HG02943 (cell line): ENCODE measurements around the gene SLC44A1.
A peak's percentile ranks its signal among the peaks of the same experiment; 100 is the strongest.
"Not testable (repeated sequence)": the region's sequence is repeated elsewhere in the genome, so short reads cannot be mapped to it uniquely, and the experiment has no call there.

ENCODE experiments used
- ATAC-seq: cut with Tn5 transposase; IDR thresholded peaks from one replicate; pipeline ENCODE4 v1.9.1; 2021; ENCODE audit warnings: mild to moderate bottlenecking, low read depth, moderate library complexity; ENCODE audit not compliant: unreplicated experiment

SLC44A1 gene

DNA sequence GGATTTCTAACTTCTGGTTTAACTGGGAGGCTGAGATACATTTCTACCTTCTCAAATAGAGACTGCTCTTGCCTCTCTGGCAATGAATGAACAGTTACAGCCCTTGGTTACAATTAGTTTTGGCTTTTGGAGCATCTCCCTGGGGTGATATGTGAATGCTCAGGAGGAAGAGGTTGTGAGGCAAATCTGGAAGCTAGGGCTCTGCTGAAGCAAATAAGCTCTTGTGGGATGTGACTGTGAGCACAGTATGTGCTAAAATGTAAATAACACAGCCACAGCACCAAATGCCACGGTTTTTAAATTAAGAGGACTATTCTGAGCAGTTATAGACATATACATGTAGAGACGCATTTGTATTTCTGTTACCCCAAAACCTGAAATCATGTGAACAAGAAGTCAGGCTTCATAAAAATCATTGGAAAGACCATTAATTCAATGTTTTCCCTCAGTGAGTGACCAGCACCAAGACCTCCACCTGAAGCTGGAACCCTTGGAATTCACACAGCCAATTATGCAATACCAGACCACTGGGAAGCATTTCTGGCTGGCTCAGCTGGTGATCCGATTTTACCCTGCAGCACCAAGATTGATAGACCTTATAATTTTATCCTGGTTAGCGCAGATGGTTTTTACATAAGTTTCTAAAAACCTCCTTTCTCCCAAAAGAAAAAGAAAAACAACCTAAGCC lies 3.0 kb upstream of the SLC44A1 start:
- ATAC-seq = no peak

DNA sequence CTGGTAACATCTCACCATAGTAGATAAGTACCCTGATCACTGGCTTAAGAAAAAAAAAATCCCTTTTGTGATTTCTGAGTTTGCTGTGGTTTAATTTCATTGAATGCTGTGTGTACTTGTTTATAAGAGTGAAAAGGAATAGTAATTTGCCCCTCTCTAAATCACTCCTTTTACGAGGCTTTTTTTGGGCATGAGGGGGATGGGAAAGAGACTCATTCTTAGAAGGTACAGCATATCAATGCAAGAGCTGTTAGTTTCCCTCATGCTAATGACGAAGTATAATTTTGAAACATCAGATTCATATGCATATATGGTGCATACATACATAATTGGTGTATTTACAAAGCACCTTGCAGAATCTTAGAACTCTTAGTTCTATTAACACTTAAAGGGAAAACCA lies 2.4 kb upstream of the SLC44A1 start:
- no peak for ATAC-seq

DNA sequence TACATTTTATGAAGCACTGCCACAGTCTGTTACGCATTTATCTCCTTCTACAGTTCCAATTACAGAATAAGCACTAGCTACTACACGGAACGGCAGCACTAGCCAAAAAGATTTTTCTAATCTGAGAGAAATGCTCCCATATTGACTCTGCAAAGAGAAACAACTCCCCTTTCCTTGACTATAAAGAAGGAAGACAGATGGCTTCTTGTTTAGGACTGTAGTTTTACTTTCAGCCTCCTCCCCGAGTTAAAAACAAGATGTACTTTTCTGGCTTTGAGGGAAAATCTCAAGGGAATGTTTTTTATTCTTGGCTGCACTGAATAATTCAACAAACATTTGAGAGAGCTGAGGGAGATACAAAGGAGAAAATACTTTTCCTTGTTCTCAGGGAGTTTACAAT lies 1.9 kb upstream of the SLC44A1 start:
- no peak for ATAC-seq

DNA sequence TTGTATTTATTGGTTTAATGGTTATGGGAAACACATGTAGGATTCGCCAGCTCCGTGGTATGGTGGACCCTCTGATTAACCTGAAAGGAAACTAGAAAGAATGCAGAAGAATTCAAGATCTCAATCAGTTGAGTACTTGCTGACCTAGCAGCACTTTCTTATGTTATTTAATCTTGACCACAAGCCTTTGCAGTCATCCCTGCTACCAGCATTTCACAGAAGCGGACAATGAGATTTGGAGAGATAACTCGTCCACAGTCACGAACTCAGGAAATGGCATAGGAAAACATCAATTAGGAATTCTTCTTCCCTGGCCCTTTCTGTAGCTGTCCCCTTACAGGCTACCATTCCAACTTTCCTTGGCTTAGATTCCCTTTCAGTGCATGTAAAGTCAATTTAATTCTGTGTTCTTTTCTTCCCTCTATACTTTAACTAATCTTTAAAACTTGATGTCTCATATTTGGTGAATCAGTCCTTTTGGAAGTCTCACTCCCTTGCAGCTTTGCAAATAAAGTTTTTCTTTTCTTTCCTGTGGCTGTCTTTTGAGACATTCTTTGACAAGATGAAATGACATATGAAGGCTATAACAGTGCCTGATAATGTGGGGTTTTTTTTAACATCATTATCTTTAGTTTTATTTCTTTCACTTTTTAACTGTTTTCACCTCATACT lies 1.3 kb upstream of the SLC44A1 start:
- ATAC-seq = no peak

- ATAC-seq = peak; percentile 51
Measured at GRCh38 chr9:105244734-105245028, 230 bp downstream of the SLC44A1 start.

DNA sequence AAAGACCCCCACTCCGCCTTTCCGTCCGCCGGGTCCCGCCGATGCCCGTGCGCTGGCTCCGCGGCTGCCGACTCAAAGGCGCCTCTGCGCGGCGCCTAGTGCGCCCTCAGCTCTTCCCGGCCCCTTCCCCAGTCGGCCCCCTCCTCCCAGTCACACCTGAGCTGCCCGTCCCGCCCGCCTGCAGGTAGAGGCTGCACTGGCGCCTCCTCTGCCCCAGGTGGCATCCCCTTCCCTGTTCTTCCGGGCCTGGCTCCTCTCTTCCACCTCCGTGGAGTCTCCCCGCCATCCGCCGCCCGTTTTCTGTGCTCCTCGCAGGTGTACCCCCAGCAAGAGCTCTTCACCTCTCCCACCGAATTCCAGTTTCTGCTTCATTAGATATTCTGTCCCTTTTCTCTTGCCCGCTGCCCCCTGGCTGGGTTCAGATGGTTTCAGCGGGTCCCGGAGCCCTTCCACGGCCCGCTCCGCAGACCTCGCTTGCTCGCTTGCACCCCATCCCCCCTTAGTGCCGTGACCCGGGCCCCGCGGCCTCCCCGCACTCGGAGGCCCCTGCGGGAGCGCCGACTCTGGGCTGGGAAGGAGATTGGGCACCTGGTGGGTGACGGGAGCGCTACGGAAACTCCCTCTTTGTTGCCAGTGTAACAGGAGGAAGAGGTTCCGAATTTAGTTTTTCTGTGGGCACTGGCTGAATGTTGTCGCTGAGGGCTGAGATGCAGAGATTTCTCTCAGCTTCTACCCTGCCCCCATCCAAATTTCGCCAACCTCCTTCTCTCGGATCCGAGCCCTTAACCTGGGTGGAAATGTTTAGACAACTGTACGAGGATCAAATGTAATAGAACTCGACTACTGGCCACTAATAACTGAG lies 809 bp downstream of the SLC44A1 start:
- peak; percentile 19 for ATAC-seq

DNA sequence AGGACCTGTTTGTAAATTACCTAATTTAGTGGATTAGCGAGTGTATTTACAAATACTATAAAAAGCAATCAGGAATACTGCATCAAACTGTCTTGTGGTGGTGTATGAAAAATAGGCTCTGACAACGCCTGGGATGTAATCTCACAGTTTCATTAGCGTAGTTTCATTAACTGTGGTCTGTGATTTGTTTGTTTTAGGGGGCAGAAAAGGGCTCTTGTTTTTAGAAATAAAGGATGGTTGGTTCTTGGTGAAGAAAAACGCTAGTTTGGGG lies 1.4 kb downstream of the SLC44A1 start:
- ATAC-seq = no peak

- no peak for ATAC-seq
Measured at GRCh38 chr9:105246656-105247173, 2.3 kb downstream of the SLC44A1 start.

DNA sequence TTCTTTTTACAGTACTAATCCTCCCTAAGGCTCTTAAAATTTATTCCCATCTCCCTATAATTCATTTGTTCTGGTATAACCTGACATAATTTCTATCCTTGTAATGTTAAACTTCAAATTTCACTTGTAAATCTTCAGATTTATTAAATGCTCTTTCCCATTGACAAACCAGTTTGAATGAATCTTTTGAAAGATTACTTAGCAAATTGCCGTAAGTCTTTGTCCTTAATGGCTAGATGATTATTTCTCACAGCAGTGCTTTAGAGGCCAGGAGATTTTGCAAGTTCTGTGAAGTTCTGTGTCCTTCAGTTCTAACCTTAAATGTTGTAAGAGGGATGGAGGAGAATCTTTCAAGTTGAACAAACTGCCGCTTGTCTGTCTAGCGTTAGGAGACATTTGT lies 4.2 kb downstream of the SLC44A1 start:
- ATAC-seq = no peak

DNA sequence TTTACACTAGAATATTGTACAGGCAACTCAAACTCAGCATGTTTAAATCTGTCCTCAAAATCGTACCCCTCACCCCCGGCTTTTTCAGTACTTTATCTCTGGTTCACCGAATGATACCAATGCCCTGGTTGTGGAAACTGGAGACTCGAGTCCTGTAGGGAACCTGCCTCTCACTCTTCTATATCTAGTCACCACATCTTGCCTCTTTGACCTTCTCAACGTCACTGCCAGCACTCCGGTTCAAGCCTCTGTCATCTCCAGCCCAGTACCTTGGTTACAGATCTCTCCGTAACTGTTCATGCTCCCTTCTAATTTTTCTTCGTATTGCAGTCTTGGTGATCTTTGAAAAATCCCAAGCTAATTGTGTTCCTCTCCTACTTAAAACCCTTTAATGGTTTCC lies 6.7 kb downstream of the SLC44A1 start:
- ATAC-seq = no peak

DNA sequence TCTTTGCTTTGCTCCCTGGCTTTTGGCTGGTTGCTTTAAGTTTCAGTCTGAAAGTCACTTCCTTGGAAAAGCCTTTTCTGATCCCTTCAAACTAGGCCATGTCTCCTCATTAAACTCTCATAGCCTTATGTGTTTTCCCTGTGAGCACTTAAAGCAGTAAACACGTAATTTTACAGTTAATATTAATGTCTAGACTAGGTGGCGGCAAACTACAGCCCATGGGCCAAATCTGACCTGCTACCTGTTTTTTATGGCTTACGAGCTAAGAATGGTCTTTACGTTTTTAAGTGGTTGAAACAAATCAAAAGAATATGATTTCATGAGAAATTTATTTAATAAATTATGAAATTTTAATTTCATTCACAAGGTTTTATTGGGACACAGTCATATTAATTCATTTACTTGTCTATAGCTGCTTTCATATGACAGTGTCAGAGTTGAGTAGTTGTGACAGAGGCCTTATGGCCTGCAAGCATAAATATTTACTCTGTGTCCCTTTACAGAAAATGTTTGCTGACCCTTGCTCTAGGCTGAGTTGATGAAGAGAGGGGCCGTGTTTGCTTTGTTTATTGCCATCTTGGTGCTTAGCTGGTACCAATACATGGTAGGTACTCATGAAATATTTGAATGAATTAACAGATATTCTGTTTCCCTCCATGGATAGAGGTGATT lies 7.4 kb downstream of the SLC44A1 start:
- ATAC-seq = no peak

DNA sequence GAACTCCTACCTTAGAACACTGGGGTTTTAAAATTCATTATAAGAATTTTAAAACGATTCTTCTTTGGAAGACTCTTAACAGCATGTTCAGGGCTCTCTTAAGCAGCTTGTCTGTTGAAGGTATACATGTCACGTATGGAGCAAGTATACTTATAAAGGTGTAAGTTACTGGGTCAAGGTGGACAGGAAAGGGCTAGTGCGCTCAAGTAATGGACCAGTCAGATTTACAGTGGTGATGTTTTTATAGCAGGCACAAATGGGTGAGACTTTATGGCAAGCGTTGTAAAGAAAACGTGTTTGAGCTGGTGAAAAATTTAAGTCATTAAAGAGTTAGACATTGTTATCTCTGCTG lies 7.9 kb downstream of the SLC44A1 start:
- ATAC-seq = no peak

GRCh38 chr9:105254226-105254625 lies 9.8 kb downstream of the SLC44A1 start:
- ATAC-seq = no peak

DNA sequence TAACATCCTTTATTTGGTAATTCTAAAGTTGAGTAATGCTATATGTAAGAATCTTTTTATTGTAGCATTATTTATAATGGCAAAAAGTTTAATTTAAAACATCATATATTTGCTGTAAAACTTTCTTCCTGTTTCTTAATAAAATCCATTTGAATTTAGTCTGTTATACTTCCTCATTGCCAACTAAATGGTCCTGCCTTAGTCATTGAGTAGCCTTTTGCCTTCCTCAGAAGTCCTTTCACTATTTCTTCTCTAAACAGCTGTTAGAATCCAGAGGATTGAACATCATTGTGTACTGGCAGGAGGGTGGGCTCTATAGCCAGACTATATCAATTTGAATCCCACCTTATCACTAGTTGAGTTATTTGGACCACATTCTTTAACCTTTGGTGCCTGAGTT lies 11.0 kb downstream of the SLC44A1 start:
- ATAC-seq = no peak

GRCh38 chr9:105256569-105256968 lies 12.1 kb downstream of the SLC44A1 start:
- ATAC-seq = not testable (repeated sequence)

GRCh38 chr9:105257809-105258208 lies 13.4 kb downstream of the SLC44A1 start:
- ATAC-seq = no peak

DNA sequence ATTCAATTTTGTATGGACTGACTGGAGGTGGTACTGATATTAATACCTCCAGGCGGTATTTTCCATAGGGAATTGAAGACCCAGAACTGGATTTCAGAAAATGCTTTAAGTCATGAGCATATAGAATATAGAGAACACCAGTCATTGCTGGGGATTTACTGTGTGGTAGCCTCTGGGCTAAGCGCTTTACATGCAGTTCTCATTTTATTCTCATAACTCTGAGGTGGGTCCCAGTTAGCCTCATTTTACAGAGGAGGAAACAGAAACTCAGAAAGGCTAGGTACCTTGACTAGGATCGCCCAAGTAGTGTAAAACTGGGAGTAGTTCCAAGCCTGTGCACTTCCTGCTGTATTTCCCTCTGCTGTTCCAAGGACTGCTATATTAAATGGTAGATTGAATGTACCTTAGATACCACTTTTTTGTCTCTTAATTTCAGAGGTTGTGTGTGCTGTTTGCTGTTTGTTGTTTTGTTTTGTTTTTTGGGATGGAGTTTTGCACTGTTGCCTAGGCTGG lies 13.8 kb downstream of the SLC44A1 start:
- ATAC-seq = no peak

GRCh38 chr9:105259274-105259673 lies 14.8 kb downstream of the SLC44A1 start:
- no peak for ATAC-seq

GRCh38 chr9:105259731-105260612 lies 15.5 kb downstream of the SLC44A1 start:
- ATAC-seq = no peak

DNA sequence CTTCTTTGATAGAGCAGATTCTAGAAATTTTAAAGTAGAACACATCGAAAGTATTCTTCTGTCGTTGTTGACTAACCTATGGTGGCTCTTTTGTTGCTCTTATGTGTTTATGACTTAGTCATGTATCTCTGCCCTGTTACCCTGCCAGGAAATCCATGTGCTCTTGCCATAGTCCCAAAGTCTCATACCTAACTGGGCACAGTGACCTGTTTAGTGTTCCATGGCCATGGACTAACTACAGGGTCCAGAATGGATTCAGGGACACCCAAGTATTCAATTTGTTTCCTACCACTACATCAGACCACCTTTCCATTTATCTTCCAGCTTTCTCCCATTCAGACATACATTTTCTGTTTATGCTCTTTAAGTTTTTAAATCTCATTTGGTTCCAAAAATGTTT lies 18.0 kb downstream of the SLC44A1 start:
- ATAC-seq = no peak
